Esophagus muscularis mucosa (tissue), 4 donors: ENCODE results near the gene DOCK2. TPM values are rescaled to one million over a fixed set of nuclear protein-coding genes. Genes with fewer than 3 reads are reported as not detected.
"Not testable (repeated sequence)": the region's sequence is repeated elsewhere in the genome, so short reads cannot be mapped to it uniquely, and the experiment has no call there.

ENCODE experiments used
- DNase-seq: peaks from one replicate; pipeline ENCODE4 v3.0.0-alpha.2; 2017; ENCODE audit errors: extremely low spot score
- H3K27ac ChIP-seq, 4 donors: fragments of 200-600 bp; sonication (generic); replicated peaks in 1 of 4; 1 replicate in 3 of 4; 2 replicates in 1 of 4; pipeline ENCODE4 v1.5.1; 2016 to 2019; ENCODE audit warnings: mild to moderate bottlenecking in 1 of 4
- H3K27me3 ChIP-seq, 4 donors: fragments of 200-600 bp; sonication (generic); one replicate each; pipeline versions ENCODE4 v1.5.1 to v1.6.0; 2016 to 2019
- H3K36me3 ChIP-seq, 4 donors: fragments of 200-600 bp; sonication (generic); one replicate each; pipeline ENCODE4 v1.5.1; 2016 to 2019
- H3K4me1 ChIP-seq, 4 donors: fragments of 200-600 bp; sonication (generic); one replicate each; pipeline ENCODE4 v1.5.1; 2016 to 2019
- H3K4me3 ChIP-seq, 4 donors: fragments of 200-600 bp; sonication (generic); 1 replicate in 2 of 4; 2 replicates in 2 of 4; pipeline ENCODE4 v1.5.1; 2016 to 2019; ENCODE audit warnings: mild to moderate bottlenecking in 4 of 4, moderate library complexity in 1 of 4
- H3K9me3 ChIP-seq, 4 donors: fragments of 200-600 bp; sonication (generic); 1 replicate in 3 of 4; 2 replicates in 1 of 4; pipeline ENCODE4 v1.5.1; 2016 to 2019
- EP300 ChIP-seq: sonication (generic); formaldehyde crosslinking; IDR thresholded peaks from one replicate; pipeline ENCODE4 v1.6.1; 2017; ENCODE audit warnings: antibody characterized with exemption
- POLR2A ChIP-seq: fragments of 450-650 bp; IDR thresholded peaks from one replicate; pipeline ENCODE4 v1.6.1; 2017; ENCODE audit warnings: antibody characterized with exemption, moderate library complexity, mild to moderate bottlenecking, low read depth
- POLR2AphosphoS5 ChIP-seq, 2 donors: sonication (generic); formaldehyde crosslinking; IDR thresholded peaks; one replicate each; pipeline ENCODE4 v1.6.1; 2017; ENCODE audit warnings: antibody characterized with exemption in 2 of 2
- WGBS: methylation state at CpG from one replicate; pipeline ENCODE4 v1.1.5; 2018; 5-methylcytosine and 5-hydroxymethylcytosine counted together
- intact Hi-C: fragments of 100-400 bp; cut with DNase I; formaldehyde crosslinking; loops from one replicate; pipeline ENCODE4 v1.15.1; 2023
- total RNA-seq, 4 donors: library from RNA; depleted of rRNA; stranded (reverse); fragments of >200 nt; gene quantifications; one replicate each; pipeline versions ENCODE4 v1.1.0 to v1.2.1, GENCODE V29; 2016
- TF ChIP-seq, protein P1 (sequence below), 3 experiments: fragments of 200-600 bp in 2 of 3; fragments of 450-650 bp in 1 of 3; sonication (generic) in 2 of 3; IDR thresholded peaks; one replicate each; pipeline ENCODE4 v1.5.1; 2017 to 2019; ENCODE audit warnings: antibody characterized with exemption in 3 of 3, mild to moderate bottlenecking in 2 of 3, moderate library complexity in 1 of 3

DOCK2 gene
- total RNA-seq, 4 donors from 2014 or later: 9.2 to 18.3 (median 13.7) TPM

GRCh38 chr5:169749295-169749694 is 112.2 kb downstream of the DOCK2 start:
- 92% methylated on average over 3 of the region's 3 CpGs for WGBS
- intact Hi-C loops: no loop called here
- H3K4me3 ChIP-seq: no peak overlapping the region
- no peaks in the 10 kb centered on the region for H3K9me3 ChIP-seq
- DNase-seq: no peak
- peaks cover 0 to 13% (median 0%) of the 10 kb centered on the region in 4 donors for H3K27me3 ChIP-seq
- no peaks in the 10 kb centered on the region for H3K4me1 ChIP-seq
- no peaks in the 10 kb centered on the region for H3K36me3 ChIP-seq
- no peak for TF ChIP-seq EP300
- TF ChIP-seq POLR2AphosphoS5 (IDR thresholded peaks at IDR 0.05): no peak
- TF ChIP-seq POLR2A: no peak
- TF ChIP-seq, protein P1, sequence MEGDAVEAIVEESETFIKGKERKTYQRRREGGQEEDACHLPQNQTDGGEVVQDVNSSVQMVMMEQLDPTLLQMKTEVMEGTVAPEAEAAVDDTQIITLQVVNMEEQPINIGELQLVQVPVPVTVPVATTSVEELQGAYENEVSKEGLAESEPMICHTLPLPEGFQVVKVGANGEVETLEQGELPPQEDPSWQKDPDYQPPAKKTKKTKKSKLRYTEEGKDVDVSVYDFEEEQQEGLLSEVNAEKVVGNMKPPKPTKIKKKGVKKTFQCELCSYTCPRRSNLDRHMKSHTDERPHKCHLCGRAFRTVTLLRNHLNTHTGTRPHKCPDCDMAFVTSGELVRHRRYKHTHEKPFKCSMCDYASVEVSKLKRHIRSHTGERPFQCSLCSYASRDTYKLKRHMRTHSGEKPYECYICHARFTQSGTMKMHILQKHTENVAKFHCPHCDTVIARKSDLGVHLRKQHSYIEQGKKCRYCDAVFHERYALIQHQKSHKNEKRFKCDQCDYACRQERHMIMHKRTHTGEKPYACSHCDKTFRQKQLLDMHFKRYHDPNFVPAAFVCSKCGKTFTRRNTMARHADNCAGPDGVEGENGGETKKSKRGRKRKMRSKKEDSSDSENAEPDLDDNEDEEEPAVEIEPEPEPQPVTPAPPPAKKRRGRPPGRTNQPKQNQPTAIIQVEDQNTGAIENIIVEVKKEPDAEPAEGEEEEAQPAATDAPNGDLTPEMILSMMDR (IDR thresholded peaks at IDR 0.05): no peak
- no peak overlapping the region for H3K27ac ChIP-seq

GRCh38 chr5:169751490-169751889 is 114.4 kb downstream of the DOCK2 start:
- Histone ChIP-seq H3K4me3 (no peak overlapping the region), H3K27ac (no peak overlapping the region), H3K27me3 (peaks cover 0 to 17% (median 0%) of the 10 kb centered on the region in 4 donors), H3K4me1 (no peaks in the 10 kb centered on the region), H3K36me3 (no peaks in the 10 kb centered on the region), H3K9me3 (no peaks in the 10 kb centered on the region)
- 90% methylated on average over 4 of the region's 4 CpGs for WGBS
- TF ChIP-seq POLR2A (no peak), POLR2AphosphoS5 (IDR thresholded peaks at IDR 0.05) (no peak), EP300 (no peak)
- TF ChIP-seq, protein P1 (IDR thresholded peaks at IDR 0.05): no peak
- DNase-seq: no peak
- intact Hi-C loops: no loop called here

- H3K9me3 ChIP-seq, H3K36me3 ChIP-seq, H3K4me3 ChIP-seq, intact Hi-C loops, H3K27ac ChIP-seq, DNase-seq, H3K4me1 ChIP-seq: not testable (repeated sequence)
- 81% methylated on average over 10 of the region's 10 CpGs for WGBS
- peaks cover 0 to 17% (median 0%) of the 10 kb centered on the region in 4 donors for H3K27me3 ChIP-seq
These were observed 115.5 kb downstream of the DOCK2 start for GRCh38 chr5:169752566-169752965.

DNA sequence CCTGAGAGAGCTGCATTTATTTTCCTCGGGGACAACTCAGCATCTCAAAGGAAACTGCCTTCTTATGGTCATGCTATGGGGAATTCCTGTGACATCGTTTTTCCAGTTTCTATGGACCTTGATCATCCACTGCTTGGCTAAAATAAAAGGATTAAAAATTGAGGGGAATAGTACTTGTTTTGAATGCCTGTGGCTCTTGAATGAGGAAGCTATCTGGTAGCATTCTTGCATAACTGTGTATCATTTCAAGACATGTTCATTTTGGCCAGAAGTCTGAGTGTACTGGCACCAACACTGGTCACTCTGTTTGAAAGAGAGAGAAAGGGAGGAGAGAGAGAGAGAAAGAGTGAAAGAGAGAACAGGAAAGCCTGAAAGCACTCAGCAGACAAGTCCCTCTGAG is 116.7 kb downstream of the DOCK2 start:
- H3K27ac ChIP-seq: no peak overlapping the region
- peaks cover 0 to 17% (median 0%) of the 10 kb centered on the region in 4 donors for H3K27me3 ChIP-seq
- intact Hi-C loops: no loop called here
- H3K9me3 ChIP-seq: no peaks in the 10 kb centered on the region
- 74% methylated on average over 2 of the region's 2 CpGs for WGBS
- no peak for DNase-seq
- no peaks in the 10 kb centered on the region for H3K4me1 ChIP-seq
- H3K4me3 ChIP-seq: no peak overlapping the region
- TF ChIP-seq POLR2AphosphoS5 (IDR thresholded peaks at IDR 0.05): no peak
- TF ChIP-seq EP300: no peak
- TF ChIP-seq, protein P1 (IDR thresholded peaks at IDR 0.05): no peak
- TF ChIP-seq POLR2A: no peak
- H3K36me3 ChIP-seq: no peaks in the 10 kb centered on the region

DNA sequence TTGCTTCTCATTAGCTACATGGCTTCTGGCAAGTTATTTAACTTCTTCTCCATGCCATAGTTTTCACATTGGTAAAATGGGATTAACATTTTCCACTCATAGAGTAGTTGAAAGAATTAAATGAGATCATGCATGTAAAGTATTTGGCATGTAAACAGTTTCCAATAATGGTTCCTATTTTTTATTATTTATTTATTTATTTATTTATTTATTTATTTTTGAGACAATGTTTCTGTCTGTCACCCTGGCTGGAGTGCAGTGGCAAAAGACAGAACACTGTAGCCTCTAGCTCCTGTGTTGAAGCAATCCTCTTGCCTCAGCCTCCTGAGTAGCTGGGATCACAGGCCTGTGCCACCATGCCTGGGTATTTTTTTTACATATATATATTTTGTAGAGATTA is 117.7 kb downstream of the DOCK2 start:
- DNase-seq: no peak
- H3K4me3 ChIP-seq: no peak overlapping the region
- H3K27ac ChIP-seq: no peak overlapping the region
- TF ChIP-seq, protein P1 (IDR thresholded peaks at IDR 0.05): no peak
- no peak for TF ChIP-seq POLR2A
- no peak for TF ChIP-seq POLR2AphosphoS5 (IDR thresholded peaks at IDR 0.05)
- no peak for TF ChIP-seq EP300
- no peaks in the 10 kb centered on the region for H3K9me3 ChIP-seq
- H3K27me3 ChIP-seq: peaks cover 0 to 16% (median 0%) of the 10 kb centered on the region in 4 donors
- H3K4me1 ChIP-seq: no peaks in the 10 kb centered on the region
- intact Hi-C loops: no loop called here
- no peaks in the 10 kb centered on the region for H3K36me3 ChIP-seq
